MM.1S (cell line): ENCODE data around the gene CTNNBL1.
A peak's percentile ranks its signal among the peaks of the same experiment; 100 is the strongest.

Experiments used
- DNase-seq: peaks from one replicate; pipeline ENCODE4 v3.0.0-alpha.2; 2015
- H2AFZ ChIP-seq: fragments of 300-600 bp; sonication (generic); 2 replicates; pipeline ENCODE4 v1.6.0; 2016; ENCODE audit warnings: antibody characterized with exemption, low read length
- H3F3A ChIP-seq: fragments of 300-600 bp; sonication (generic); 2 replicates; pipeline ENCODE4 v1.6.1; 2016; ENCODE audit warnings: mild to moderate bottlenecking, antibody characterized with exemption, low read length, moderate library complexity, mixed read lengths; ENCODE audit not compliant: insufficient read depth
- H3K27ac ChIP-seq: fragments of 300-600 bp; sonication (generic); 2 replicates; pipeline ENCODE4 v1.5.1; 2016; ENCODE audit warnings: mild to moderate bottlenecking, low read length
- H3K27me3 ChIP-seq: fragments of 300-600 bp; sonication (generic); replicated peaks from 2 replicates; pipeline ENCODE4 v1.6.0; 2016; ENCODE audit warnings: low read length; ENCODE audit not compliant: insufficient read depth
- H3K36me3 ChIP-seq: fragments of 300-600 bp; sonication (generic); replicated peaks from 2 replicates; pipeline ENCODE4 v1.6.1; 2016; ENCODE audit warnings: mild to moderate bottlenecking, low read length, mixed read lengths; ENCODE audit not compliant: insufficient read depth
- H3K4me1 ChIP-seq: fragments of 300-600 bp; sonication (generic); 2 replicates; pipeline ENCODE4 v1.6.1; 2016; ENCODE audit warnings: low read length, mixed read lengths
- H3K4me2 ChIP-seq: fragments of 300-600 bp; sonication (generic); 2 replicates; pipeline ENCODE4 v1.6.0; 2016; ENCODE audit warnings: low read depth, low read length
- H3K4me3 ChIP-seq: fragments of 300-600 bp; sonication (generic); 2 replicates; pipeline ENCODE4 v1.5.1; 2016; ENCODE audit warnings: low read length, mixed read lengths
- H3K79me2 ChIP-seq: fragments of 300-600 bp; sonication (generic); 2 replicates; pipeline ENCODE4 v1.6.1; 2016; ENCODE audit warnings: mixed run types, low read length, mixed read lengths
- H3K9ac ChIP-seq: fragments of 300-600 bp; sonication (generic); 2 replicates; pipeline ENCODE4 v1.6.1; 2016; ENCODE audit warnings: low read length, mixed read lengths
- H3K9me2 ChIP-seq: fragments of 300-600 bp; sonication (generic); replicated peaks from 2 replicates; pipeline ENCODE4 v1.6.1; 2016; ENCODE audit warnings: mild to moderate bottlenecking, low read length, mixed read lengths; ENCODE audit not compliant: insufficient read depth
- H3K9me3 ChIP-seq: fragments of 300-600 bp; sonication (generic); replicated peaks from 2 replicates; pipeline ENCODE4 v1.6.1; 2016; ENCODE audit warnings: mild to moderate bottlenecking, low read length, mixed read lengths; ENCODE audit not compliant: insufficient read depth
- H4K20me1 ChIP-seq: fragments of 300-600 bp; sonication (generic); 2 replicates; pipeline ENCODE4 v1.6.1; 2016; ENCODE audit warnings: mild to moderate bottlenecking, low read length, moderate library complexity, mixed read lengths; ENCODE audit not compliant: insufficient read depth
- CTCF ChIP-seq: fragments of 300-600 bp; sonication (generic); IDR thresholded peaks from 2 replicates; pipeline ENCODE4 v1.5.1; 2016; ENCODE audit warnings: antibody characterized with exemption, low read length, mixed read lengths
- EZH2 ChIP-seq: fragments of 300-600 bp; sonication (generic); optimal IDR thresholded peaks from 2 replicates; pipeline ENCODE3; 2017; ENCODE audit warnings: low read depth, mild to moderate bottlenecking, antibody characterized with exemption, low read length, mixed read lengths
- EZH2phosphoT487 ChIP-seq: fragments of 300-600 bp; sonication (generic); IDR thresholded peaks from 2 replicates; pipeline ENCODE4 v1.6.1; 2018; ENCODE audit warnings: antibody characterized with exemption, low read length

The CTNNBL1 gene

GRCh38 chr20:37777012-37777950 is 83.5 kb downstream of the CTNNBL1 start:
- Histone ChIP-seq H3K9me3 (no peaks in the 10 kb centered on the region), H3K4me3 (no peak overlapping the region), H3K27me3 (no peaks in the 10 kb centered on the region), H3K9me2 (no peaks in the 10 kb centered on the region), H4K20me1 (no peaks in the 10 kb centered on the region), H3K36me3 (no peaks in the 10 kb centered on the region; the same call in 1 of the 2 replicates), H3F3A (no peaks in the 10 kb centered on the region; the same call in 1 of the 2 replicates), H2AFZ (no peak overlapping the region), H3K79me2 (no peaks in the 10 kb centered on the region), H3K4me2 (no peak overlapping the region), H3K9ac (no peak overlapping the region), H3K27ac (no peak overlapping the region), H3K4me1 (peaks cover 15% of the 10 kb centered on the region)
- TF ChIP-seq EZH2phosphoT487, result no peak
- TF ChIP-seq CTCF, result no peak
- TF ChIP-seq EZH2, result no peak
- DNase-seq, result no peak

- H3K4me3 ChIP-seq, result no peak overlapping the region
- H2AFZ ChIP-seq, result no peak overlapping the region
- no peaks in the 10 kb centered on the region; the same call in 1 of the 2 replicates for H3F3A ChIP-seq
- TF ChIP-seq EZH2 (no peak), CTCF (no peak), EZH2phosphoT487 (no peak)
- no peak for DNase-seq
- H3K27me3 ChIP-seq, result no peaks in the 10 kb centered on the region
- no peaks in the 10 kb centered on the region; the same call in 1 of the 2 replicates for H3K36me3 ChIP-seq
- H3K9me2 ChIP-seq, result no peaks in the 10 kb centered on the region
- H4K20me1 ChIP-seq, result no peaks in the 10 kb centered on the region
- H3K27ac ChIP-seq, result no peak overlapping the region
- no peak overlapping the region for H3K4me2 ChIP-seq
- no peak overlapping the region for H3K9ac ChIP-seq
- no peaks in the 10 kb centered on the region for H3K79me2 ChIP-seq
- peaks cover 15% of the 10 kb centered on the region for H3K4me1 ChIP-seq
- H3K9me3 ChIP-seq, result no peaks in the 10 kb centered on the region
These were observed 84.3 kb downstream of the CTNNBL1 start for GRCh38 chr20:37777988-37778659.

- Histone ChIP-seq H3K27ac (peak overlapping the region; percentile 28; the same call in 1 of the 2 replicates), H3K9me2 (no peaks in the 10 kb centered on the region), H3K9me3 (no peaks in the 10 kb centered on the region), H3K79me2 (no peaks in the 10 kb centered on the region), H3K36me3 (no peaks in the 10 kb centered on the region; the same call in 1 of the 2 replicates), H3K4me3 (no peak overlapping the region), H3K4me1 (peaks cover 15% of the 10 kb centered on the region), H3F3A (no peaks in the 10 kb centered on the region; the same call in 1 of the 2 replicates), H3K27me3 (no peaks in the 10 kb centered on the region), H2AFZ (no peak overlapping the region), H4K20me1 (no peaks in the 10 kb centered on the region), H3K4me2 (peak overlapping the region; percentile 30; the same call in 1 of the 2 replicates), H3K9ac (no peak overlapping the region)
- DNase-seq, result peak; percentile 42
- TF ChIP-seq EZH2, result no peak
- no peak for TF ChIP-seq EZH2phosphoT487
- peak; percentile 20; the same call in 1 of the 2 replicates for TF ChIP-seq CTCF
These were observed 87.8 kb downstream of the CTNNBL1 start for GRCh38 chr20:37781626-37782025.
